A673 (cell line): ENCODE data around the gene BATF3.

ENCODE experiments used
- CTCF ChIP-seq: fragments of 300-800, 200-600 bp; sonication (generic); conservative IDR thresholded peaks from 2 replicates; pipeline ENCODE4 v1.5.1; 2017; ENCODE audit warnings: low read depth, mild to moderate bottlenecking, antibody characterized with exemption, low read length, moderate library complexity, mixed read lengths
- EZH2 ChIP-seq: fragments of 200-600 bp; sonication (generic); IDR thresholded peaks from 2 replicates; pipeline ENCODE4 v1.6.1; 2017; ENCODE audit warnings: borderline replicate concordance, low read depth, mild to moderate bottlenecking, mixed read lengths, antibody characterized with exemption, low read length; ENCODE audit not compliant: poor library complexity, severe bottlenecking

GRCh38 chr1:212675675-212676074, 24.0 kb downstream of the BATF3 start:
- no peak for TF ChIP-seq CTCF
- TF ChIP-seq EZH2: no peak
